Stimulated activated CD4-positive, alpha-beta T cell treated with anti-CD3 and anti-CD28 coated beads, Interleukin-15, amount 100 ng/mL, for 48 hours (primary cell): Measurements from ENCODE around the gene P3H2.

ENCODE experiments used
- DNase-seq, 2 donors: peaks; one replicate each; pipeline ENCODE4 v3.0.0-alpha.2; 2020; ENCODE audit warnings: low read depth in 2 of 2

The P3H2 gene

GRCh38 chr3:190053919-190054672, 66.6 kb downstream of the P3H2 start:
- no peak for DNase-seq

- DNase-seq: no peak
These were observed 69.1 kb downstream of the P3H2 start for GRCh38 chr3:190051641-190052040.

- no peak for DNase-seq
These were observed 71.7 kb downstream of the P3H2 start for GRCh38 chr3:190048932-190049441.

GRCh38 chr3:190044974-190045373, 75.7 kb downstream of the P3H2 start:
- no peak for DNase-seq

- no peak for DNase-seq
These were observed 76.6 kb downstream of the P3H2 start for GRCh38 chr3:190044142-190044541.

- DNase-seq: no peak
These were observed 77.0 kb downstream of the P3H2 start for GRCh38 chr3:190043741-190044140.

GRCh38 chr3:190042558-190042957, 78.1 kb downstream of the P3H2 start:
- DNase-seq: no peak

- no peak for DNase-seq
These were observed 79.2 kb downstream of the P3H2 start for GRCh38 chr3:190041333-190042041.

- no peak for DNase-seq
These were observed 80.6 kb downstream of the P3H2 start for GRCh38 chr3:190040145-190040544.

- no peak for DNase-seq
These were observed 82.4 kb downstream of the P3H2 start for GRCh38 chr3:190038050-190038933.

GRCh38 chr3:190036631-190037030, 84.1 kb downstream of the P3H2 start:
- DNase-seq: no peak

- DNase-seq: no peak
These were observed 86.3 kb downstream of the P3H2 start for GRCh38 chr3:190034446-190034845.

GRCh38 chr3:190032923-190033322, 87.8 kb downstream of the P3H2 start:
- DNase-seq: no peak

- DNase-seq: no peak
These were observed 88.6 kb downstream of the P3H2 start for GRCh38 chr3:190031887-190032752.

- no peak for DNase-seq
These were observed 93.6 kb downstream of the P3H2 start for GRCh38 chr3:190027116-190027515.

GRCh38 chr3:190026154-190026553, 94.5 kb downstream of the P3H2 start:
- DNase-seq: no peak

GRCh38 chr3:190024912-190025311, 95.8 kb downstream of the P3H2 start:
- DNase-seq: no peak

GRCh38 chr3:190019844-190020243, 100.9 kb downstream of the P3H2 start:
- no peak for DNase-seq

GRCh38 chr3:190019006-190019405, 101.7 kb downstream of the P3H2 start:
- DNase-seq: no peak

GRCh38 chr3:190018460-190018859, 102.2 kb downstream of the P3H2 start:
- no peak for DNase-seq
